A673 (cell line): ENCODE results near the gene EML6. TPM values are rescaled to one million over a fixed set of nuclear protein-coding genes. Genes with fewer than 3 reads are reported as not detected.

Experiments
- BruUV-seq: library from RNA; stranded (reverse); fragments of 400-500 nt; replicated peaks from 2 replicates; lab custom pipeline; 2021; lab: Mats Ljungman, UMichigan
- CTCF ChIA-PET: fragments of 300-600 bp; sonication (Branson Sonifier 250); formaldehyde crosslinking; loops from one replicate; lab custom pipeline; 2022; ENCODE audit warnings: antibody characterized with exemption; lab: Charles Lee
- POLR2A ChIA-PET: fragments of 300-600 bp; sonication (Branson Sonifier 250); formaldehyde crosslinking; loops from one replicate; lab custom pipeline; 2022; ENCODE audit warnings: antibody characterized with exemption; ENCODE audit not compliant: low non-redundant PET; lab: Charles Lee
- DNase-seq: peaks from one replicate; pipeline ENCODE4 v3.0.0-alpha.2; 2015; ENCODE audit warnings: low spot score
- H3K27ac ChIP-seq: fragments of 200-600 bp; sonication (generic); 2 replicates; pipeline ENCODE4 v1.5.1; 2016; ENCODE audit warnings: mixed run types, low read depth, mild to moderate bottlenecking, mixed read lengths, antibody characterized with exemption, low read length; ENCODE audit not compliant: poor library complexity, severe bottlenecking
- H3K27me3 ChIP-seq: fragments of 200-600 bp; sonication (generic); replicated peaks from 2 replicates; pipeline ENCODE4 v1.6.1; 2017; ENCODE audit warnings: mixed run types, low read depth, mild to moderate bottlenecking, mixed read lengths, antibody characterized with exemption, low read length; ENCODE audit not compliant: insufficient read depth, poor library complexity
- H3K36me3 ChIP-seq: fragments of 200-600 bp; sonication (generic); 2 replicates; pipeline ENCODE4 v1.6.1; 2016; ENCODE audit warnings: mixed run types, mild to moderate bottlenecking, mixed read lengths, antibody characterized with exemption, low read length; ENCODE audit not compliant: insufficient read depth, poor library complexity, severe bottlenecking
- H3K4me1 ChIP-seq: fragments of 200-600 bp; sonication (generic); 2 replicates; pipeline ENCODE4 v1.6.1; 2017; ENCODE audit warnings: mixed run types, mild to moderate bottlenecking, mixed read lengths, antibody characterized with exemption, low read length; ENCODE audit not compliant: insufficient read depth, poor library complexity, severe bottlenecking
- H3K4me3 ChIP-seq: fragments of 200-600 bp; sonication (generic); 2 replicates; pipeline ENCODE4 v1.5.1; 2016; ENCODE audit warnings: low read depth, mixed run types, mild to moderate bottlenecking, mixed read lengths, low read length; ENCODE audit not compliant: poor library complexity, severe bottlenecking
- H3K9me3 ChIP-seq: fragments of 200-600 bp; sonication (generic); 2 replicates; pipeline ENCODE4 v1.6.1; 2016; ENCODE audit warnings: mixed run types, low read depth, mild to moderate bottlenecking, mixed read lengths, antibody characterized with exemption, low read length; ENCODE audit not compliant: poor library complexity, severe bottlenecking
- EZH2 ChIP-seq: fragments of 200-600 bp; sonication (generic); IDR thresholded peaks from 2 replicates; pipeline ENCODE4 v1.6.1; 2017; ENCODE audit warnings: borderline replicate concordance, low read depth, mild to moderate bottlenecking, mixed read lengths, antibody characterized with exemption, low read length; ENCODE audit not compliant: poor library complexity, severe bottlenecking
- intact Hi-C: fragments of 100-400 bp; cut with micrococcal nuclease; formaldehyde crosslinking; loops from one replicate; pipeline ENCODE4 v1.10.0; 2022; ENCODE audit not compliant: unreplicated experiment
- total RNA-seq: library from RNA; stranded (reverse); gene quantifications from 2 replicates; pipeline ENCODE4 v1.2.3, GENCODE V29; 2021
- TF ChIP-seq, protein P1 (sequence below): fragments of 300-800, 200-600 bp; sonication (generic); conservative IDR thresholded peaks from 2 replicates; pipeline ENCODE4 v1.5.1; 2017; ENCODE audit warnings: low read depth, mild to moderate bottlenecking, antibody characterized with exemption, low read length, moderate library complexity, mixed read lengths

The EML6 gene
- total RNA-seq, 1 experiment from 2014 or later: 1.9 TPM

DNA sequence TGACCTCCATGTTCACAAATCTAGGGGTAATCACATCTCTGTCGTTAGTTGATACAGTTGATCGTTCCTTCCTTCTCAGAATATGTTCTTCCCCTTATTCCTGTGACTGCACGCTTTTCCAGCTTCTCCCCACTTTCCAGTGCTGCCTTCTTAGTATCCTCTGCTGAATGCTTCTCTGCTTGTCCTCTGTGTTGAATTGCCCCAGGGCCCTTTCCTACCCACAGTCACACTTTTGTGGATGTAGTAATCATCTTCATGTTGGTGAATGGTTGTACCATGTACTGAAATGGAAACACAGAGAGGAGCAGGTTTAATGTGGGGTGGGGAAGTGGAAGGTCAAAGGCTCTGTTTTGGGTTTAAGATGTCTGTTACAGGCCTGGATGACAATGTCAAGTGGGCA lies 47.2 kb downstream of the EML6 start:
- intact Hi-C loops: no loop called here
- ChIA-PET CTCF (no interaction called here), POLR2A (no interaction called here)
- TF ChIP-seq, protein P1, sequence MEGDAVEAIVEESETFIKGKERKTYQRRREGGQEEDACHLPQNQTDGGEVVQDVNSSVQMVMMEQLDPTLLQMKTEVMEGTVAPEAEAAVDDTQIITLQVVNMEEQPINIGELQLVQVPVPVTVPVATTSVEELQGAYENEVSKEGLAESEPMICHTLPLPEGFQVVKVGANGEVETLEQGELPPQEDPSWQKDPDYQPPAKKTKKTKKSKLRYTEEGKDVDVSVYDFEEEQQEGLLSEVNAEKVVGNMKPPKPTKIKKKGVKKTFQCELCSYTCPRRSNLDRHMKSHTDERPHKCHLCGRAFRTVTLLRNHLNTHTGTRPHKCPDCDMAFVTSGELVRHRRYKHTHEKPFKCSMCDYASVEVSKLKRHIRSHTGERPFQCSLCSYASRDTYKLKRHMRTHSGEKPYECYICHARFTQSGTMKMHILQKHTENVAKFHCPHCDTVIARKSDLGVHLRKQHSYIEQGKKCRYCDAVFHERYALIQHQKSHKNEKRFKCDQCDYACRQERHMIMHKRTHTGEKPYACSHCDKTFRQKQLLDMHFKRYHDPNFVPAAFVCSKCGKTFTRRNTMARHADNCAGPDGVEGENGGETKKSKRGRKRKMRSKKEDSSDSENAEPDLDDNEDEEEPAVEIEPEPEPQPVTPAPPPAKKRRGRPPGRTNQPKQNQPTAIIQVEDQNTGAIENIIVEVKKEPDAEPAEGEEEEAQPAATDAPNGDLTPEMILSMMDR: no peak
- no peak for TF ChIP-seq EZH2
- DNase-seq: no peak
- H3K4me3 ChIP-seq: no peak overlapping the region
- no peaks in the 10 kb centered on the region for H3K36me3 ChIP-seq
- no peaks in the 10 kb centered on the region for H3K4me1 ChIP-seq
- H3K9me3 ChIP-seq: no peaks in the 10 kb centered on the region
- no TSS peak for BruUV-seq
- no peak overlapping the region for H3K27ac ChIP-seq
- no peaks in the 10 kb centered on the region for H3K27me3 ChIP-seq

DNA sequence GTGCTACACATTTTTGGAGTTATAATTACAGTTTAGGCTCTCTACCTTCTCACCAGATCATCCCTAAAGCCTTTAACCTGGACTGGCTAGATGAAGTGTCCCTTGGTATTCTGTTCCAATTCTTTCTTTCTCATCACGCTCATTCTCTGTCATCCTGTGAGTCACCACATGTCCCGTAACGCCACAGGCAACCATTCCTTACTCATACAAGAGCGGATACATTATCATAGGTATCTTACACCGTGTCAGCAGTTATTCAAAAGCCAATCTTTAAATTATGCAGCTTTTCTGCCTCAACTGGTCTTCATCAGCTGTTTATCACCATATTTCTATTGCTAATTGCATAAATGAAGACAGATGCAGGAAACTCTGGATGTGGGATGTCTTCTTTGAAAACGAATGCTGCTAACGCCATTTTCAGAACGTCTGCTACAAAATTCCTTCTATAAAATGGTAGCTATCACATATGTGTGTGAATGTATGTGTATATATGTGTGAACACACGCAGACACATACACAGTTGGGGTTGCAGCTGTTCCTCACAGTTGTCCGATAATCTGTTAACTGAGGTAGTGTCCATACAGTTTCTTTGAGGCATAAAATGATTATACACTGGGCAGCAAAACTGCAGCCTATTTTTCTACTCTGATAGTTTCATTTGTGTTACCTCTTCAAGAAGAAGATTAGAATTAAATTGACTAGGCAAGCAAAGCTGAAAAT lies 47.9 kb downstream of the EML6 start:
- ChIA-PET CTCF (no interaction called here), POLR2A (no interaction called here)
- Histone ChIP-seq H3K9me3 (peaks cover 4% of the 10 kb centered on the region), H3K36me3 (no peaks in the 10 kb centered on the region), H3K4me3 (no peak overlapping the region), H3K27me3 (no peaks in the 10 kb centered on the region), H3K4me1 (no peaks in the 10 kb centered on the region), H3K27ac (no peak overlapping the region)
- no peak for DNase-seq
- TF ChIP-seq, protein P1: no peak
- TF ChIP-seq EZH2: no peak
- intact Hi-C loops: no loop called here
- no TSS peak for BruUV-seq

DNA sequence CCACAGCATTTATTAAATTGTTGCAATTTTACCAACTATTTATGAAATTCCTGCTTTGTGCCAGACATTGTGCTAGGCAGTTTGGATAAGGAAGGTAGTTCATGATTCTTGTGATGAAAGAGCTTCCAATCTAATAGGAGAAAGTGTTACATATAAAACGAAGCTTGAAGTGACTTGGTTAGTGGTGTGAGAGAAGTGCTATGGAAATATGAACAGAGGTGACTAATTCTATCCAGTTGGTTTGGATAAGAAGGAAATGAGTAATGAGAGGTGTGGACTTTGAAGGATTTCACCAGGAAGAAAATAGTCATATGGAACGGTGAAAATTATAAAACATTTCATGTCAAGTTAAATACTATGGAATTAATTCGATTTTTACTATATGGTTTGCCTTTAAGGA lies 48.6 kb downstream of the EML6 start:
- POLR2A ChIA-PET: no interaction called here

More for the DNA sequence above, 48.6 kb downstream of the EML6 start:
- Histone ChIP-seq H3K9me3 (peaks cover 4% of the 10 kb centered on the region), H3K27ac (no peak overlapping the region), H3K4me3 (no peak overlapping the region), H3K4me1 (no peaks in the 10 kb centered on the region), H3K27me3 (no peaks in the 10 kb centered on the region), H3K36me3 (no peaks in the 10 kb centered on the region)
- intact Hi-C loops: no loop called here
- DNase-seq: no peak
- no TSS peak for BruUV-seq
- CTCF ChIA-PET: no interaction called here
- TF ChIP-seq, protein P1: no peak
- no peak for TF ChIP-seq EZH2
